Measurements from ENCODE around the gene MAP3K7. TPM values are rescaled to one million over a fixed set of nuclear protein-coding genes. Genes with fewer than 3 reads are reported as not detected.

MAP3K7 gene
- total RNA-seq, 2 experiments from 2014 or later: 23.2 to 23.6 TPM

DNA sequence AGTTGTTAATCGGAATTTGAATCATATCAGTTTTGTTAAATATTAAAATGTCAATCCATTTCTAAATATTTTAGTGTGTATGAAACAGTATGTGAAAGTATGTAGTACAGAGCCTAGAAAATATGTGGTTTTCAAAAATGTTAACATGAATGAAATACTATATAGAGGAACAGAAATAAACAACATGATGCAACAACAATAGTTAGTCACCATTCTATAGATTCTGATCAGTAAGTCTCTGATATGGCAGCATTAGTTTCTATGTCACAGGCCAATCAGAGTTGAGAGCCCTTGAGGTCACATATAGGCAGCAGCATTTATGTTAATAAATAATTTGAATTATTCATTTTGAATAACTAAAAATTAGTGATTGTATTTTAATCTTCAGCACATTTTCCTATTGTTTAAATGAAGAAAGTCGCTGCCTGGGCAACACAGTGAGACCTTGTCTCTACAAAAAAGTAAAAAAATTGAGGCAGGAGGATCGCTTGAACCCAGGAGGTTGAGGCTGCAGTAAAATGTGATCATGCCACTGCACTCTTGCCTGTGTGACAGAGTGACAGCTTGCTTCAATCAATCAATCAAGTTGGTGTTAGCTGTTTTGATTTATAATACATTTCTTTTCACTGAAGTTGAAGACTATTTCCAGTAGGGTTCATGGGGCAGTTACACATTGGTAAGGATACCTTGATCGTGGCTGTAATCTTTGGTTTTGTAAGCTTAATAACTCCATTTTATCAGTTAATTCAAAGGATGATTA is 11.5 kb upstream of the MAP3K7 start:
- CTCF ChIA-PET: interaction anchor here (1.5 kb wide), 1 partner anchor 13 kb away, joined by 4 read pairs; no protein-coding TSS in a partner anchor
- H3K4me3 Mint-ChIP-seq: no peak overlapping the region
- no peaks in the 10 kb centered on the region for H3K36me3 Mint-ChIP-seq (ENCODE audit: low read depth)
- peaks cover 13% of the 10 kb centered on the region for H3K27me3 Mint-ChIP-seq (ENCODE audit: low read depth)
- DNase-seq: no peak
- intact Hi-C loops (cut with micrococcal nuclease): no loop called here
- no peak overlapping the region for H3K27ac Mint-ChIP-seq
- no peaks in the 10 kb centered on the region for H3K9me3 Mint-ChIP-seq
- H3K4me1 Mint-ChIP-seq (ENCODE audit: low read depth): no peaks in the 10 kb centered on the region

DNA sequence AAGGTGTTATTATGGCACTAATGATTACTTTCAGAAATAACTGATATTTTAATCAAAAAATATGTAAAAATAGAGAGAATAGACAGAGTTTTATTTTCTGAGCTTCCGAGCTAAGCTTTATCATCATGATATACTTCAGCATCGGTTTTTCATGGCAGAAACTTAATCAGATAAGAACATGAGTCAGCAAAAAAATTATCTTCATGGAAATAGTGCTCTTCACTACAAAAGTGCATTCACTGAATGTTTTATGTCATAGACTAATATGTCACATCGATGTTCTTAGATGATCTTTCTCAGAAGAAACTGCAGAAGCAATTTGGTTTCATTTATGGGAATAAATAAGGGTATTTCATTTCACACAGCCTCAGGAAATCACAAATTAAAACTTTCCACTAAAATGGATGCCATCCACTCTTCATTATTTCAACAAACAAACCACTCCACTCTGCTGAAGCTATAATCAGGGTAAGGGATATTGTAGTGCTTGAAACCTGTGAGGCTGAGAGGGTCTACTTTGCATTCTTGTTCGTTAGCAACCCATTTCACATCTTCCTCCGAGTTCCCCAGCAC is 10.2 kb upstream of the MAP3K7 start:
- H3K9me3 Mint-ChIP-seq: no peaks in the 10 kb centered on the region
- H3K4me3 Mint-ChIP-seq: no peak overlapping the region
- H3K27me3 Mint-ChIP-seq (ENCODE audit: low read depth): peaks cover 14% of the 10 kb centered on the region
- intact Hi-C loops (cut with micrococcal nuclease): no loop called here
- no peaks in the 10 kb centered on the region for H3K36me3 Mint-ChIP-seq (ENCODE audit: low read depth)
- CTCF ChIA-PET: no interaction called here
- no peak for DNase-seq
- H3K27ac Mint-ChIP-seq: no peak overlapping the region
- H3K4me1 Mint-ChIP-seq (ENCODE audit: low read depth): no peaks in the 10 kb centered on the region

DNA sequence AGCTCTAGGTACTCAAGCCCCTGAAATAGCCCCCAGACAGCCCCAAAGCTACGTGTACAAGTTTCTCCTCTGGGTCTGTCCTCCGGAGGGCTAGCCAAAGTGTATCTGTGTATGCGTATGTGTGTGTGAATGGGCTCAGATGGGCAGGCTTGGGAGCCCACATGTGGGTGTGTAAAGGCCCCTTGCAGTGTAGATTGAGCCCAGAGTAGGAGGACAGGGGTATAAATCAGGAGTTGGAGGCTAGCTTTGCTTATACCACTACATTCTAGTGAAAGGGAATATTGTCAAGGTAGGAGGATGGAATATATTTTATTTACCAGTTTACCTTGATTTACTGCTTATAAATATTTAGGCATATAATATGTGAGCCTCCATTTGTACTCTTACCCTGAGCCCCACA is 9.0 kb upstream of the MAP3K7 start:
- H3K27me3 Mint-ChIP-seq (ENCODE audit: low read depth): peaks cover 14% of the 10 kb centered on the region
- no peaks in the 10 kb centered on the region for H3K36me3 Mint-ChIP-seq (ENCODE audit: low read depth)
- H3K9me3 Mint-ChIP-seq: no peaks in the 10 kb centered on the region
- no peak overlapping the region for H3K4me3 Mint-ChIP-seq
- no peaks in the 10 kb centered on the region for H3K4me1 Mint-ChIP-seq (ENCODE audit: low read depth)
- CTCF ChIA-PET: interaction anchor here (0.6 to 1.6 kb wide), 2 partner anchors 14 to 202 kb away, joined by 3 to 5 read pairs; no protein-coding TSS in a partner anchor
- H3K27ac Mint-ChIP-seq: no peak overlapping the region
- DNase-seq: no peak
- intact Hi-C loops (cut with micrococcal nuclease): no loop called here

DNA sequence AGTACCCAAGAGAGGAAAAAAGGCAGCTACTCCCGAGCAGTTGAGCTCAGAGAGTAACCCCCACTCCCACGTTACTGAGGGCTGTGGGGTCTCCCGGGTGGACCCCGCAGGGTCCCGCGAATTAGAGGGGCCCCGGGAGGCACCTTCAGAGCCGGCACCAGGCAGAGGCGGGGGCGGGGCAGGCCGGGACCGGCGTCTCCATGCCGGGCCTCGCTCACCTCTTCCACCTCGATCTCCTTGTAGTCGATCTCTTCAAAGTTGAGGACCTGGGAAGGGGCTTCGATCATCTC is 381 bp downstream of the MAP3K7 start:
- CTCF ChIA-PET: interaction anchor here (0.6 kb wide), 2 partner anchors 50 to 797 kb away, joined by 3 read pairs; no protein-coding TSS in a partner anchor
- Mint-ChIP-seq H3K4me1 (ENCODE audit: low read depth) (peaks cover 44% of the 10 kb centered on the region), H3K27me3 (ENCODE audit: low read depth) (no peaks in the 10 kb centered on the region), H3K27ac (peak overlapping the region; percentile 82), H3K4me3 (peak overlapping the region; percentile 99), H3K36me3 (ENCODE audit: low read depth) (no peaks in the 10 kb centered on the region), H3K9me3 (no peaks in the 10 kb centered on the region)
- no peak for DNase-seq
- intact Hi-C loops (cut with micrococcal nuclease): loop anchor here (2.0 to 10.0 kb wide), 8 partner anchors 194 to 1506 kb away; partner anchors contain the start of genes PM20D2, PNRC1, RRAGD and UBE2J1

DNA sequence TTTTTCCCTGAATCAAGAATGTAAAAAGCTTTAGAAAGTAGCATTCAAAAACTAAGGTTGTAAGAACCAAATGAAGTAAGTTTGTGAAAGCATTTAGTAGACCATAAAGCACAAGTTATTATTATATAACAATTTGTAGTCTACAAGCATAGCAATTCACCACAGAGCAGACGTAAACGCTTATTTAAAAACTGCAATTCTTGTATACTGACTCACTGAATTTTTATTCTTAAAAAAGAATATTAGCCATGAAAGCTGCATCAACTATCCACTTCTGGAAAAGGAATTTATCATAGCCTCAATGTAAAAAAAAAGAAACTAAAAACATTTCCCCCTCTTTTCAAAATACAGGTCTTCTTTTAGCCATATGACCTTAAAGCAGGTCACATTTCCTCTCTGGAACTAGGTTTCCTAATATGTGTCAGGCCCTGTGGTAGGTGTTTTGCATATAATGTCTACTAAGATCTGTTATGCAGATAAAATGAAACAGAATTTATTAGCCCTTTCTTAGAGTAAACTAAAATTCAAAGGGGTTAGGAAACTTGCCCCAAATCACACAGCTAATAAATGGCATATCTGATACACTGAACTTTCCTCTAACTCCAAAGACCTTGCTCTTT is 2.1 kb downstream of the MAP3K7 start:
- H3K36me3 Mint-ChIP-seq (ENCODE audit: low read depth): no peaks in the 10 kb centered on the region
- peak overlapping the region; percentile 41 for H3K27ac Mint-ChIP-seq
- intact Hi-C loops (cut with micrococcal nuclease): loop anchor here (5.0 to 10.0 kb wide), 6 partner anchors 192 to 1170 kb away; partner anchors contain the start of gene RRAGD
- peaks cover 47% of the 10 kb centered on the region for H3K4me1 Mint-ChIP-seq (ENCODE audit: low read depth)
- no peaks in the 10 kb centered on the region for H3K27me3 Mint-ChIP-seq (ENCODE audit: low read depth)
- CTCF ChIA-PET: no interaction called here
- H3K4me3 Mint-ChIP-seq: peak overlapping the region; percentile 50
- DNase-seq: peak; percentile 11
- no peaks in the 10 kb centered on the region for H3K9me3 Mint-ChIP-seq

DNA sequence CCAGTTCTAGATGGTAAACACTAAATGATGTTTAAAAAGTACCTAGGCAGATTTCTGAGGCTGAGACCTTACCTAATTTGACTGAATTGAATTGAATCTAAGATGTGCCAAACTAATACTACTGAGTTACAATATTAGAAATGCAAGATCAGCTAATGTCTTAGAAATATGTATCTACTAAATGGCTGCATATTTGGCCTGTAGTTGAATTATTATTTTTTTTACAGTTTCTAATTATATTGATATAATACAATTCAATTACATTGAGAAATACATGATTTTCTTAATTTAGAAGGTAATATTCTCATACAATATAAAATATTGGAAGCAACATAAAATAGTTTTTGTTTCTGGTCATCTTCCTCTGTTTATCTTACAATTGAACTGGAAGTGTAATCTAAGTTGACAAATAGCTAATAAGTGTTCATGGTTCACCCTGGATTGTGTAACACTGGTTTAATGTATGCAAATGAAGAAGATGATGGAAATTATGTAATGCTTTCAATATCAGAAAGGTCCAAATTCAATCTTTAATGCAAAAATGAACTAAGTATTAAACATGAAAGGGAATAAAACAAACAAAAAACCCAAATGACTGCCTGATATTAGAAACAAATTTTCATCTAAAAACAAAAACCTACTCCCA is 2.9 kb downstream of the MAP3K7 start:
- Mint-ChIP-seq H3K27ac (peak overlapping the region; percentile 47), H3K4me1 (ENCODE audit: low read depth) (peaks cover 50% of the 10 kb centered on the region), H3K36me3 (ENCODE audit: low read depth) (no peaks in the 10 kb centered on the region), H3K27me3 (ENCODE audit: low read depth) (no peaks in the 10 kb centered on the region), H3K4me3 (peak overlapping the region; percentile 19), H3K9me3 (no peaks in the 10 kb centered on the region)
- CTCF ChIA-PET: no interaction called here
- no peak for DNase-seq
- intact Hi-C loops (cut with micrococcal nuclease): loop anchor here (5.0 to 10.0 kb wide), 3 partner anchors 389 to 1169 kb away; partner anchors contain the start of gene RRAGD

DNA sequence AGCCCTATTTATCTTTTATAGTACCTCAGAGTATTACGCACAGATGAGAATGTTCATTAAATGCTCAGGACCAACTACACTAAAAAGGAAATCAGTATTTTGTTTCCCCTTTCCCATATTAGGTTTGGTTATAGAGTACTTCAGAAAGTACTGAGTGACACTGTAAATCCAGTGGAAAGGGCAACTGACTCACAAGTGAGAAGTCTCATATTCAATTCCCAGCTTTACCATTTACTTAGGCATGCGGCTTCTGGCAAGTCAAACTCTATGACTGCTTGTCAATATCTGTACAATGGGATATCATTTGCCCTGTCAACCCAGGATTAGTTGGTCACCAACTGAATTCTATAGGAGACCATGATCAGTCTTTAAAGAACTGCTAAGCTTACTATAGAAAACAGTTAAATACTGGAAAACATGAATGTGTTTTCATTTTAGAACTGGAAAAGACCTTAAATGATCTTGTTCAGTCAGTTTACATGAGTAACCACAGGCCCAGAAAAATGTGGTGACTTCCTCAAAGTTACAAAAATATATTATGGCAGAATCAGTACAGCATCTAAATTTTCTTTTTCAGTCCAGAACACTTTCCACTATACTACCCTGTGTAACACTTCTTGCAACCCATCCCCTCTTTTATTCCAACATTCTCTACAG is 3.6 kb downstream of the MAP3K7 start:
- CTCF ChIA-PET: interaction anchor here (0.5 kb wide), 1 partner anchor 301 kb away, joined by 3 read pairs; no protein-coding TSS in a partner anchor
- Mint-ChIP-seq H3K27ac (peak overlapping the region; percentile 47), H3K4me3 (peak overlapping the region; percentile 19), H3K4me1 (ENCODE audit: low read depth) (peaks cover 46% of the 10 kb centered on the region), H3K36me3 (ENCODE audit: low read depth) (no peaks in the 10 kb centered on the region), H3K27me3 (ENCODE audit: low read depth) (no peaks in the 10 kb centered on the region), H3K9me3 (no peaks in the 10 kb centered on the region)
- DNase-seq: peak; percentile 10
- intact Hi-C loops (cut with micrococcal nuclease): loop anchor here (5.0 to 10.0 kb wide), 3 partner anchors 389 to 1169 kb away; partner anchors contain the start of gene RRAGD

DNA sequence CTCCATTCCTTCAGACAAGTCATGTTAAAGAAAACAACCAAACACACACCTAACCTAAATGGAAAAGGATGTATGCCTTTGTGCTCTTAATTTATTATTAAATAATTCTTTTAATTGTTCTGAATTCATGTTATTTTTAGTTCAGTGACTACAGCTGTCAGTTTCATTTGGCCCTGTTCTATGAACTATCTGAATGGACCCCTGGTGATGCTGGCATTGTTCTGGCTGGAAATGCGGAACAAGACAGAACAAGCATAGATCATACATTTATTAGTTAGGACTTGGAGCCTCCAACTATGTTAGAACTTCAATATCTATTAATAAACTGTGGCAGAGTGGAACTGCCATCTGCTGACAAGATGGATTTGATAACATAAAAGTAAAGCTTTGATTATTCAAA is 5.7 kb downstream of the MAP3K7 start:
- no peak for DNase-seq
- H3K27me3 Mint-ChIP-seq (ENCODE audit: low read depth): no peaks in the 10 kb centered on the region
- no peaks in the 10 kb centered on the region for H3K9me3 Mint-ChIP-seq
- CTCF ChIA-PET: no interaction called here
- peaks cover 40% of the 10 kb centered on the region for H3K4me1 Mint-ChIP-seq (ENCODE audit: low read depth)
- intact Hi-C loops (cut with micrococcal nuclease): loop anchor here (5.0 to 10.0 kb wide), 3 partner anchors 386 to 1166 kb away; partner anchors contain the start of gene RRAGD
- no peak overlapping the region for H3K4me3 Mint-ChIP-seq
- H3K27ac Mint-ChIP-seq: no peak overlapping the region
- no peaks in the 10 kb centered on the region for H3K36me3 Mint-ChIP-seq (ENCODE audit: low read depth)

DNA sequence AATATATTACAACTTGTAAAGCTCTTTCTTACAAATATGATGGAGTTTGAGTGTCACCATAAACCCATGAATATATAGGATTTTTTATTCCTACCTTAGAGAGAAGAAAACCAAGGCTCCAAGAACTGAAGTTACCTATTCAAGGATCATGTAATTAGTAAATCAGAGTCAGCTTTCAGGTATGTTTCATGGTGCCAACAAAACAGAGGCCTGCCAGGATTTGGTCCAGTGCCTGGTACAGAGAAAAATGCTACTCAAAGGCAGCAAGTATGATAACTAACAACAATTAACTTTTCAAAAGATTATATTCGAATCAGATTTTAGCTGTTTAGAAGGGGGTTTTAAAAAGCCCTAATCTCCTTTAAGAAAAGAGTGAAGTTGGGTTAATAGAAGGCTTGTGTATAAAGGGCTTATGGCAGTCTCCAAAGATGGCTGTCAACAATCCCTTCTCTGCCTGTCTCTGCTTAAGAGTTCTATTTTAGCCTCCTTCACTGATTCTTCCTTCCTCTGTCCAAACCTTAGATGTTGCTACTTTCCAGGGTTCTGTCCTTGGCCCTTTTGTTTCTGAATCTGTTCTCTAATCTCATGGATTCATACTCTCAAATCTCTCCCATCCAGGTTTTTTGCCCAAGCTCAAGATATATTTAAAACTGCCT is 7.8 kb downstream of the MAP3K7 start:
- intact Hi-C loops (cut with micrococcal nuclease): no loop called here
- H3K27ac Mint-ChIP-seq: no peak overlapping the region
- no peak for DNase-seq
- no peaks in the 10 kb centered on the region for H3K27me3 Mint-ChIP-seq (ENCODE audit: low read depth)
- CTCF ChIA-PET: interaction anchor here (0.8 kb wide), 1 partner anchor 34 kb away, joined by 4 read pairs; no protein-coding TSS in a partner anchor
- peaks cover 30% of the 10 kb centered on the region for H3K4me1 Mint-ChIP-seq (ENCODE audit: low read depth)
- H3K4me3 Mint-ChIP-seq: no peak overlapping the region
- no peaks in the 10 kb centered on the region for H3K36me3 Mint-ChIP-seq (ENCODE audit: low read depth)
- no peaks in the 10 kb centered on the region for H3K9me3 Mint-ChIP-seq

DNA sequence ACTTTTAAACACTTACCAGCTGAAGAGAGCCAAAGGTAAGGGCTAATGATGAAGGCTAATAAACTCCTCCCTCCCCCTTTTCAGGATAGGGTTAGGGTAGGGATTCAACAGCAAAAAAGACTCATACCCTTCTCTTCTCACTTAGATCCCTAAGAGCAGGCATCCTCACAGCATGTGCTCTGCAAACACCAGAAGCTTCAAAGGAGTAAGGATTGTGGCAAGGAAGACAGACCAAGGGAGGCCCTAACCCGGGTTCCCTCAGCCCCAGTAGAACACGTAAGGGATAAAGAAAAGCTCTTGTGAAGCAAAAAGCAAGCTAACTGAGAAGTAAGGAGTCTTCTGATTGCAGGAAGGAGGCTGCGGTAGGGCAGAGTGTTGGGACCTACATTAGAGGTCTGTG is 11.6 kb downstream of the MAP3K7 start:
- peaks cover 6% of the 10 kb centered on the region for H3K36me3 Mint-ChIP-seq (ENCODE audit: low read depth)
- CTCF ChIA-PET: interaction anchor here (1.4 kb wide), 1 partner anchor 77 kb away, joined by 4 read pairs; no protein-coding TSS in a partner anchor
- peaks cover 10% of the 10 kb centered on the region for H3K4me1 Mint-ChIP-seq (ENCODE audit: low read depth)
- no peak for DNase-seq
- intact Hi-C loops (cut with micrococcal nuclease): no loop called here
- H3K4me3 Mint-ChIP-seq: no peak overlapping the region
- H3K27me3 Mint-ChIP-seq (ENCODE audit: low read depth): no peaks in the 10 kb centered on the region
- no peak overlapping the region for H3K27ac Mint-ChIP-seq
- H3K9me3 Mint-ChIP-seq: no peaks in the 10 kb centered on the region

DNA sequence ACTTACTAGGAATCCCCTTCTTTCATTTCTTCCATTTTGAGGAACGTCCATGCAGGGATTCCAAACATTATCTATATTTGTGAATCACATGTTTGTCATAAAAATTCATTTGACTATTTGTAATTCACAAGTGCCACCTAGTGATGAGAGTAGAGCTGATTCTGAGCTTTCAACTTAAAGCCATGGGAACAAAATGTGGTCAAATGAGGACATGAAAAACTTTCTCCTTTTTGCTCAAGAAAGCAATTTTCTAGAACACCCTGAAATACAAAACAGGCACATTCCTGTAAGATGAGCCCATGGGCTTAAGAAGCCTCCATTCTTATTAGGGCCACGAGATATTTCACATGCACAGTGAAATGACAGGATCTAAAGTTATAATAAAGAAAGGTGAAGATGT is 12.3 kb downstream of the MAP3K7 start:
- CTCF ChIA-PET: interaction anchor here (1.4 kb wide), 1 partner anchor 77 kb away, joined by 4 read pairs; no protein-coding TSS in a partner anchor
- Mint-ChIP-seq H3K36me3 (ENCODE audit: low read depth) (peaks cover 8% of the 10 kb centered on the region), H3K4me3 (no peak overlapping the region), H3K4me1 (ENCODE audit: low read depth) (peaks cover 10% of the 10 kb centered on the region), H3K27me3 (ENCODE audit: low read depth) (no peaks in the 10 kb centered on the region), H3K27ac (no peak overlapping the region), H3K9me3 (no peaks in the 10 kb centered on the region)
- no peak for DNase-seq
- intact Hi-C loops (cut with micrococcal nuclease): loop anchor here (5.0 kb wide), 1 partner anchor 287 kb away; no protein-coding TSS in a partner anchor

Measured in activated naive CD4-positive, alpha-beta T cell treated with anti-CD3 and anti-CD28 coated beads for 36 hours (primary cell).